NCI-H345 (cell line): ENCODE results near the gene DIP2C.
"Not testable (repeated sequence)": the region's sequence is repeated elsewhere in the genome, so short reads cannot be mapped to it uniquely, and the experiment has no call there.

Source experiments
- DNase-seq: peaks from one replicate; lab custom pipeline; 2025; lab: John Stamatoyannopoulos, UW

The DIP2C gene

DNA sequence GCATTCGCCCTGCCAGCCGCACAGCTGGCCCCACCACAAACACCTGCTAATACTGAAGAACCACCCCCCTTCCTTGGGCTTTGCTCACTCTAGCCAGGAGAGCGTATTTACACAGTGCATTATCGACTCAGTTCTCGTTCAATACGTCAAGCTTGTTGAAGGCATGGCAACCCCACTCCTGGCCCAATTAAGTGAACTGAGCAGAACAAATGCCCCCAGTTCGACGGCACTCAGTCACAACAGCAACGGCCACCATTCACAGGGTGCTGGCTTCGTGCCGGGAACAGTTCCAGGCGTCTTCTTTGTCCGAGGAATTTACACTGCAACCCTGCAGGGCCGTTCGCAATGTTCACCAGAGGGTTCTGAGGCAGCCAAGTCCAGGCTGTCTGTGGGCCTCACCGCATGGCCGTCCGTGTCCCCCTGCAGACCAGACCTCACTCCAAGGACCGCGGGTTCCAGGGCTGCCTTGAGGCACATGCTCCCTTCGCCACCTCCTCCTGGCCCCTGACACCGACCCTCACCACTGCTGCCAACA lies 175.3 kb downstream of the DIP2C start:
- peak; percentile 93 for DNase-seq

DNA sequence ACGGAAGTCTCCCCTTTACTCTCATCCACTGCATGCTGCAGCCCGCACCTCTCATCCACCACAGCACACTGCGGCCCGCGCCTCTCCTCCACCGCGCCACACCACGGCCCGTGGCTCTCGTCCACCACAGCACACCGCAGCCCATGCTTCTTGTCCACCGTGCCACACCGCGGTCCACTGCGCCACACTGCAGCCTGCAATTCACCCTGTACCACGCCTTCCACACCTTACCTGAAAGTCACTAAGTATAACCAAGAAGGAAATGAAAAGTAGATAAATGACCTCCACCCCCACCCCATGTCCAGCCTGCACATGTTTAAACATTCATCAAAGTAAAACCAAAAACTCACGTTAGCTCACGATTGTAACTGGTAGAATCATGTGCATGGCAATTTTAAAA lies 176.1 kb downstream of the DIP2C start:
- no peak for DNase-seq

DNA sequence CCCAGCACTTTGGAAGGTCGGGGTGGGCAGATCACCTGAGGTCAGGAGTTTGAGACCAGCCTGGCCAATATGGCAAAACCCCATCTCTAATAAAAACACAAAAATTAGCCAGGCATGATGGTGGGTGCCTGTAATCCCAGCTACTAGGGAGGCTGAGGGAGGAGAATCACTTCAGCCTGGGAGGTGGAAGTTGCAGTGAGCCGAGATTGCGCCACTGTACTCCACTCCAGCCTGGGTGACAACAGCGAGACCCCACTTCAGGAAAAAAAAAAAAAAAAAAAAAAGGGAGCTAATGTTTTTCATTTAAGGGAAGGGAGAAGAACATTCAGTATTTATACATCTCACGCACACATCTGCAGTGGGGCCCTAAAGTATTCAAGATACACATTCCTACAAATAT lies 176.8 kb downstream of the DIP2C start:
- DNase-seq, result not testable (repeated sequence)

DNA sequence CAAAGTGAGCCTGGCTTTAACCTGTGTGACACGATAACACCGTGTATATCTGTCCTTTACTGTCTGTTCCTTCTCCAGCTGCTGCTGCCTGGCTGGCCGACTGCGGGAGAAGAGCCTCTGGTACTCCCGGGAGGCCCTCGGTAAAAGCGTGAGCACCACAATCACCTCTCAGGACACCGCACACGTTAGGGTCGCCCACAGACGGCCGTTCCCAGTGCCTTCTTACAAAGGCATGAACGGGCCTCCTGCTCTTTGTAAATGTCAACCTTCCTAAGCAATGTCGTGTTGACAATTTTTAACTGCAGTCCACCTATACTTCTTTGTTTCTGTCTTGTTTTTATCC lies 177.6 kb downstream of the DIP2C start:
- peak; percentile 36 for DNase-seq

- peak; percentile 88 for DNase-seq
These were observed 178.2 kb downstream of the DIP2C start for GRCh38 chr10:511101-511848.

DNA sequence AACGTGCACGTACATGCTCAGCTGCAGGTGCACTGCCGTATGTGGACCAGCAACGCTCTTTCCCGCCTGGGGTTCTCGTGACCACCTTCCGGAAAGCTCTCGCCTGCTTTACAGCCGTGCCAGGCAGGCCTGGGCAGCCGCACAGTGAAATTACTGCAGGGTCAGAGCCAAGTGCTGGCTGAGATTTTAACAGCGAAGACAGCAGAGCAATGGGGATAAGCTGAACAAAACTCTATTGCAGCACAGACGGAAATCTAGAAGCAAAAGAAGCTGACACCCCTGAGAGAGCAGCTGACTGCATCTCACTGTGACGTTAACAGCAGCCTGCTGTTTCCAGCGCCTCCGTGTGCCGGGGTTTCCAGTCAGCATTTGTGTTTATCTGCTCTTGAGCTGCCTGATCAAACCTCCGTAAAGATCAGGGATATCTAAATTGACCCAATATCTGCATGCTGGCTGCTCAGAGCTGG lies 179.0 kb downstream of the DIP2C start:
- peak; percentile 64 for DNase-seq

- no peak for DNase-seq
These were observed 179.9 kb downstream of the DIP2C start for GRCh38 chr10:509361-510102.

DNA sequence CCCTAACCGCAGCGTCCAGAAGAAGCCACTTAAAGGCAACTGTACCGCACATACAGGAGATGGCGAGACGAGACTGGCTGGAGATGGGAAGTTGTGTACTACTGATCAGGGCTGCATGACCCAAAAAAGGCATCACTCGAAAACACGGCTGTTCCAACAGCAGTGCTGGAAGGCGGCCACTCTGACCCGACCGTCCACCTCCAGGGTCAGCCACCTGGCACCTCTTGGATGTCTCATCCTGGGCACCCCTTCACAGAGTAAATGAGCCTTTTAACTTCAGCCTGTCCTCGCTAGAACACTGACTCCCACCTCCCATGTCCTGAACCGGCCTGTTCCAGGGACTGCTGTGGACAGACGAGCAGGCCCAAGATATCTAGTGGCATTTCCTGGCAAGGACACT lies 180.7 kb downstream of the DIP2C start:
- no peak for DNase-seq

- DNase-seq, result no peak
These were observed 181.5 kb downstream of the DIP2C start for GRCh38 chr10:507908-508444.

DNA sequence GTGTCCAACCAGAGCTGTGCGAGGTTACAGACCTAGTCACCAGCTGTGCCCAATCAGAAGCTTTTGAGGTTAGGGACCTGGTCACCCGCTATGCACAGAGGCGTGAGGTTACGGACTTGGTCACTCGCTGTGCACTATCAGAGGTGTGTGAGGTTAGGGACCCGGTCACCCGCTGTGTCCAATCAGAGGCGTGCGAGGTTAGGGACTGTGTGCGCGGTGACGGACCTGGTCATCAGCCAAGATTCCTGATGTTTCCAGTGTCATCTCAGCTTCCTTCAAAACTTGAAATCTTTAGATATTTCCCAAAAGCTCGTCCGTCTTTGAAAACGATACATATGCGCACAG lies 182.1 kb downstream of the DIP2C start:
- no peak for DNase-seq

GRCh38 chr10:506451-507354 lies 182.8 kb downstream of the DIP2C start:
- DNase-seq, result no peak

GRCh38 chr10:505419-505818 lies 184.0 kb downstream of the DIP2C start:
- peak; percentile 35 for DNase-seq

DNA sequence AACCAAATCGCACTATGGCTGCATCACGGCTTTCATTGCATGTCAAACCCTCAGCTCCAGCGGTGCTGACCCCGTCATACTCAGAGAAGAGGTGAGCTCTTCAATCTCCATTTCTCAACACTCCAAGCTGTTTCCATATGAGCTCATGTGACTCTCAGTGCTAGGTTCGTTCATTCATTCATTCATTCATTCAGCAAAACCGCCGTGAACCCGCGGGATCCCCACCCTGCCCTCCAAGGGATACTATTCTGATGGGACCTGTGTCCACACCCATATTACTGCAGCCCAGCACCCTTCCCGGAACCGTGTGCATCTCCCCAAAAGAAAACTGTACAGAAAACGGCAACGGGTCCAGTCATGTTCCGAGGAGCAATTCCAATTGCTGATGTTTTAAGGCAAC lies 184.7 kb downstream of the DIP2C start:
- DNase-seq, result no peak

DNA sequence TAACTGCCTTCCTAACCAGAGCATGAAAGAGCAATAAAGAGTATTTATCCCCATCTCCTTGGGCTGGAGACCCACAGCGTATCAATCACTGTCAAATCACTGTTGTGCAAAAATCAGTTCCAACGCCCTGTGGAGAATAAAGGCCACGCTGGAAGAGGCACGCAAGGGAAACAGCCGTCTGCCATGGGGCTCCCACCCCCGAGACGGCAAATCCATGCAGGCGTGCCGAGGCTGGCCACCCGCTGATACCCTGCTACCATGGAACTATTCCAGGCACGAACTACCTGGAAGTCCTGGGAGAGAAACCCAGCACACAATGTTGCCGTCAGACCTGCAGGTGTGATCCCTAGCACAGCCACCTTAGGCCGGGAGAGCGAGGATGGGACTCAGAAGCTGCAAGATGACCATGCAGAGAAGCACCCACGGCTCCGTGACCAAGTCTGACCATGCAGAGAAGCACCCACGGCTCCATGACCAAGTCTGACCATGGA lies 185.3 kb downstream of the DIP2C start:
- peak; percentile 41 for DNase-seq

DNA sequence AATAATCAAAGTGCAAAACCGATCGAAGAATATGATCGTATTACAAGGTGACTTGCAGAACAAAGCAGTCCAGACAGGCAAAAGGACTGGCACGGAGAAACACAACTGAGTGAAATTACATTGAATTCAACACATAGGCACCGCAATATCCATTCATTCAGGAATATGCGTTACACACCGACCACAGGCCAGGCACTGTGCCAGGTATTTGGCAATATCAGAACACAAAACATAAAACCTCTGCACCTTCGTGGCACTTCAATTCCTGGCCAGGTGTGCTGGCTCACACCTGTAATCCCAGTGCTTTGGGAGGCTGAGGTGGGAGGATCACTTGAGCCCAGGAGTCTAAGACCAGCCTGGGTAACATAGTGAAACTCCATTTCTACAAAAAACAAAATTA lies 187.9 kb downstream of the DIP2C start:
- peak; percentile 58 for DNase-seq

- DNase-seq, result no peak
These were observed 188.6 kb downstream of the DIP2C start for GRCh38 chr10:500876-501275.

DNA sequence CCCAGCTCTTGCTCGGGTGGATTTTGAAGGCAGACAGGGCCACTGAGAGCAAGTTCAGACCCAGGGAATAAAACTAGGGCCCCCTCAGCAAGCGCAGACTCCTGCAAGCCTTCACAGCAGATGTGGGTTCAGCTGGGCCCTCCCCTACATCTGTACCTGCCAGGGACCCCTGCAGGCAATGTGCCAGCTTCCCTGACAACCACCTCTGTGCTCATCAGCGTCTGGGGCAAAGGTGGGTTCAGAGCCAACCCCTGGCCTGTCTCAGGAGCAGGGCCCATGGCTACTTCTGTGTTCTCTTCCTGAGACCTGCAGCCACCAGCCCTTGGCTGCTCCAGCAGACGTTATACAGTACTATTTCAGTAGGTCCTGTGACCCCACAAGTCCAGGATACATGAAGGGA lies 189.5 kb downstream of the DIP2C start:
- DNase-seq, result no peak

DNA sequence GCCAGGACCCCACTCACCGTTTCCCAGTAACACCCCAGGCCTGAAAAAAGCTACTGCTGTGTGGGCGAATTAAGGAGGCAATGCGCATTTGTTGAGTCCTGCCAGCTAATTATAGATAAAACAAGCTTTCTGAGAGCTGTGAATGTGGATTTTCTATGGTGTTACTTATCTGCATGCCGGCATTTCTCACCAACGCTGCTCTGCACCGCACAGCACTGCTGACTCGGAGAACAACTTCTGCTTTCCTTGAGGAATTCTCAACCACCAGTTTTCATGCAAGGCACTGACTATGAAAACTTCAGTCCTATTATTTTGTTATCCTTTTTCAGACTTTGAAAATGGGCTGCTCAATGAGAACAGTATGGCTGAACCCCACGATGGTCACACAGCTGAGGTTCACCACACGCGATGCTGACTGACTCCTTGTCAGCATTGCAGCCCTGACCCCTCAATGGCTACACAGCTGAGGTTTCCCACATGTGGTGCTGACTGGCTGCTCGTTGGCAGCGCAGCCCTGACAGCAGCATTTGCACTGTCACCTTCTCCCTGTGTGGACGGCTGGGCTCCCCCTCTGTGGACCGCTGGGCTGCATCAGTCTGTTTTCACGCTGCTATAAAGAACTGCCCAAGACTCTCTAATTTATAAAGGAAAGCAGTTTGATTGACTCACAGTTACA lies 190.6 kb downstream of the DIP2C start:
- DNase-seq, result no peak

- DNase-seq, result no peak
These were observed 191.5 kb downstream of the DIP2C start for GRCh38 chr10:497898-498451.

- no peak for DNase-seq
These were observed 192.2 kb downstream of the DIP2C start for GRCh38 chr10:497289-497688.

GRCh38 chr10:494556-494955 lies 194.9 kb downstream of the DIP2C start:
- DNase-seq, result no peak
